Measurements from ENCODE around the gene COL4A3.

GRCh38 chr2:227313310-227313709, 148.9 kb downstream of the COL4A3 start:
- TF ChIP-seq CTCF (IDR thresholded peaks at IDR 0.05) (no peak), POLR2AphosphoS5 (IDR thresholded peaks at IDR 0.05) (no peak), EP300 (IDR thresholded peaks at IDR 0.05; ENCODE audit: low read depth) (no peak), POLR2A (IDR thresholded peaks at IDR 0.05) (no peak)
